C4-2B (cell line): ENCODE results near the gene LIPT1.

Source experiments
- H3K27ac ChIP-seq: fragments of 450-650 bp; 2 replicates; pipeline ENCODE4 v1.5.1; 2017
- ZFX ChIP-seq: fragments of 450-650 bp; IDR thresholded peaks from 2 replicates; pipeline ENCODE4 v1.6.1; 2017
- TF ChIP-seq, protein P1 (sequence below): fragments of 450-650 bp; conservative IDR thresholded peaks from 2 replicates; pipeline ENCODE4 v1.5.1; 2017; ENCODE audit warnings: mild to moderate bottlenecking

LIPT1 gene

DNA sequence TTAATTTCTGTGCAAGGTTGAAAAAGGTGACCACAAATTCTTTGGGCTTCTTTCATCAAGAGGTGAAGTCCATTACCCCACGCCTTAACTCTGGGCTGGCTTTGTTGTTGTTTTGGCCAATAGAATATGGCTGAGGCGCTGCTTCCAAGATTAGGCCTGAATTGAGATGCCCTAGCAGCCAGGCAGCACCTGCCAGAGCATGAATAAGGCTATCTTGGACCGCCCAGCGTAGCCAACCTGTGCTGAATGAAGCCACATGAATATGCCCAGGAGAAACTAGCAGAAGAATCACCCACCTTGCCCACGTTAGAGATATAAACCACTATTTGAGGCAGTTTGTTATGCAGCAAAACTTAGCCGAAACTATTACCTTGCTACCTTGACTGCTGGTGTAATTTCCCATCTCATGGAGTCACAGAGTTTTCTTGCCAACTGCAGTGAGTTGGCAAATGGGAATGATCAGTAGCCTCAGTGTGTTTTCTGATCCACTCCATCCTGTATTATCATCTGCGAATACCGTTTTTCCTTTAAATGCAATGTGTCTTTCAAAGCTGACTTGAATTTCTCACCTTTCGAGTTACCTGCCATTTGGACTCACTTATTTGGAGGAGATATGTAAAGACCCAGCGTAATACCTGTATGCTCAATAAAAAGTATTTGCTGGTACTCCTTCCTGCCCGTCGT is 704 bp upstream of the LIPT1 start:
- peak overlapping the region; percentile 84 for H3K27ac ChIP-seq

GRCh38 chr2:99156891-99157290 is 2.1 kb downstream of the LIPT1 start:
- H3K27ac ChIP-seq = no peak overlapping the region
- TF ChIP-seq, protein P1, sequence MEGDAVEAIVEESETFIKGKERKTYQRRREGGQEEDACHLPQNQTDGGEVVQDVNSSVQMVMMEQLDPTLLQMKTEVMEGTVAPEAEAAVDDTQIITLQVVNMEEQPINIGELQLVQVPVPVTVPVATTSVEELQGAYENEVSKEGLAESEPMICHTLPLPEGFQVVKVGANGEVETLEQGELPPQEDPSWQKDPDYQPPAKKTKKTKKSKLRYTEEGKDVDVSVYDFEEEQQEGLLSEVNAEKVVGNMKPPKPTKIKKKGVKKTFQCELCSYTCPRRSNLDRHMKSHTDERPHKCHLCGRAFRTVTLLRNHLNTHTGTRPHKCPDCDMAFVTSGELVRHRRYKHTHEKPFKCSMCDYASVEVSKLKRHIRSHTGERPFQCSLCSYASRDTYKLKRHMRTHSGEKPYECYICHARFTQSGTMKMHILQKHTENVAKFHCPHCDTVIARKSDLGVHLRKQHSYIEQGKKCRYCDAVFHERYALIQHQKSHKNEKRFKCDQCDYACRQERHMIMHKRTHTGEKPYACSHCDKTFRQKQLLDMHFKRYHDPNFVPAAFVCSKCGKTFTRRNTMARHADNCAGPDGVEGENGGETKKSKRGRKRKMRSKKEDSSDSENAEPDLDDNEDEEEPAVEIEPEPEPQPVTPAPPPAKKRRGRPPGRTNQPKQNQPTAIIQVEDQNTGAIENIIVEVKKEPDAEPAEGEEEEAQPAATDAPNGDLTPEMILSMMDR = no peak
- no peak for TF ChIP-seq ZFX

More for the DNA sequence above, 704 bp upstream of the LIPT1 start:
- TF ChIP-seq, protein P1 = no peak
- TF ChIP-seq ZFX = no peak

DNA sequence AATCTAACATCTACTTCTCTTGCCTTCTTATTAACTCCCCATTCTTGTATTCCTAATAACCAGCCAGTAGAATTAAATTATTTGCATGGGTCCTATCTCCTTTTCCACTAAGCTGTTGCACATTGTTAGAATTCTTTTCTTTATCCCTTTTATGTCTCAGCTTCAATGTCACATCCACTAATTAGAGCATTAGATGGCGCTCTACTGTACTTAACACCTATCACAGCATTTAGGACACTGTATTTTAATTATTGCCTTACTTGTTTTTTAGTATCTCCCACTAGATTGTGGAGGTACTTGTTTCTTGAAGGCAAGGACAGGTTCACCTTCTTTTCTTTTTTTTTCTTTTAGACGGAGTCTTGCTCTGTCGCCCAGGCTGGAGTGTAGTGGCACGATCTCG is 3.8 kb downstream of the LIPT1 start:
- TF ChIP-seq ZFX = no peak
- TF ChIP-seq, protein P1 = peak; percentile 6
- H3K27ac ChIP-seq = no peak overlapping the region

- no peak for TF ChIP-seq ZFX
- TF ChIP-seq, protein P1 = no peak
- H3K27ac ChIP-seq = peak overlapping the region; percentile 63
Observed at GRCh38 chr2:99159594-99159993, 4.8 kb downstream of the LIPT1 start.

GRCh38 chr2:99166218-99166617 is 11.5 kb downstream of the LIPT1 start:
- TF ChIP-seq ZFX = no peak
- TF ChIP-seq, protein P1 = no peak
- H3K27ac ChIP-seq = no peak overlapping the region

GRCh38 chr2:99169534-99169933 is 14.8 kb downstream of the LIPT1 start:
- H3K27ac ChIP-seq = no peak overlapping the region
- no peak for TF ChIP-seq ZFX
- TF ChIP-seq, protein P1 = no peak

GRCh38 chr2:99171377-99172140 is 16.8 kb downstream of the LIPT1 start:
- TF ChIP-seq, protein P1 = no peak
- no peak for TF ChIP-seq ZFX
- no peak overlapping the region for H3K27ac ChIP-seq
